ENCODE results near the gene PRSS1.
"Not testable (repeated sequence)": the region's sequence is repeated elsewhere in the genome, so short reads cannot be mapped to it uniquely, and the experiment has no call there.

Gene PRSS1

GRCh38 chr7:142741932-142742331 lies 7.3 kb upstream of the PRSS1 start:
- DNase-seq; H3K9me3 ChIP-seq (ENCODE audit: control extremely low read depth in 1 of 5, control insufficient read depth in 4 of 5, insufficient read depth in 2 of 5, low read depth in 1 of 5, low read length in 4 of 5); POLR2A ChIA-PET; H3K4me3 ChIP-seq (ENCODE audit: control insufficient read depth in 1 of 7, extremely low read depth in 1 of 7, insufficient read depth in 4 of 7, low read depth in 2 of 7, low read length in 6 of 7); H3K36me3 ChIP-seq (ENCODE audit: control insufficient read depth in 4 of 4, insufficient read depth in 4 of 4, low read length in 3 of 4); H3K27ac ChIP-seq (ENCODE audit: insufficient read depth in 1 of 2, low read depth in 1 of 2, low read length in 2 of 2, poor library complexity in 1 of 2, severe bottlenecking in 2 of 2); H3K27me3 ChIP-seq (replicated peaks in 2 of 5; ENCODE audit: control insufficient read depth in 4 of 5, insufficient read depth in 5 of 5, low read length in 4 of 5): not testable (repeated sequence)
- CTCF ChIA-PET = interaction anchor here (2.6 kb wide), 1 partner anchor 29 kb away, joined by 13 read pairs; no protein-coding TSS in a partner anchor
- H3K4me1 ChIP-seq (ENCODE audit: control extremely low read depth in 1 of 4, control insufficient read depth in 4 of 4, insufficient read depth in 4 of 4, low read length in 3 of 4) = peaks cover 6 to 40% (median 23%) of the 10 kb centered on the region in 4 experiments

DNA sequence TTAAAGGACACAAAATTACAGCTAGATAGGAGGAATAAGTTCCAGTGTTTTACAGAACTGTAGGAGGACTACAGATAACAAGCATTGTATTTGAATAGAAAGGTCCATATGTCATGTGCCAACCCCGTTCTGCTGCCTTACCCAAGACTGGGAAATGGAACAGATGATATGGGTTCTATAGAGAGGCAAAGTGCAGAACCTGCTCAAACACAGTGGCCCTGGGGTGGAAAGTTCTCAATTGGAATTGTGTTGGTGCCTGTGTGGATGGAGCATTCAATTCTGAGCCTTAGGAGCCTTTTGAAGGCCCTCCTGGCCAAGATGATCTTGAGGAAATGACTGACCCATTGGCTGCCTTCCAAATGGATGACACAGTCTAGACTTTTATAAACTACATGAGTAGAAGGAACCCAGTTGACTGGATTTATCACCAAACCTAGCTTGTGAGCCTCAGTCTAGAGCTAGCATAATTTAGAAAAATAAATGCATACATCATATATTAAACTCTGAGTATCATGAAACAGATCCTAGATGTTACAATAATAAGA lies 4.1 kb upstream of the PRSS1 start:
- no peak overlapping the region for H3K27ac ChIP-seq (ENCODE audit: insufficient read depth in 1 of 2, low read depth in 1 of 2, low read length in 2 of 2, poor library complexity in 1 of 2, severe bottlenecking in 2 of 2)
- H3K36me3 ChIP-seq (ENCODE audit: control insufficient read depth in 4 of 4, insufficient read depth in 4 of 4, low read length in 3 of 4) = no peaks in the 10 kb centered on the region
- ChIA-PET POLR2A (interaction anchor here (0.7 kb wide), 1 partner anchor 12 kb away, joined by 3 read pairs; no protein-coding TSS in a partner anchor), CTCF (interaction anchor here (1.1 kb wide), 1 partner anchor 26 kb away, joined by 3 read pairs; no protein-coding TSS in a partner anchor)
- H3K27me3 ChIP-seq (replicated peaks in 2 of 5; ENCODE audit: control insufficient read depth in 4 of 5, insufficient read depth in 5 of 5, low read length in 4 of 5) = no peaks in the 10 kb centered on the region
- no peaks in the 10 kb centered on the region for H3K9me3 ChIP-seq (ENCODE audit: control extremely low read depth in 1 of 5, control insufficient read depth in 4 of 5, insufficient read depth in 2 of 5, low read depth in 1 of 5, low read length in 4 of 5)
- H3K4me1 ChIP-seq (ENCODE audit: control extremely low read depth in 1 of 4, control insufficient read depth in 4 of 4, insufficient read depth in 4 of 4, low read length in 3 of 4) = peaks cover 4 to 33% (median 21%) of the 10 kb centered on the region in 4 experiments
- 100% methylated on average over 1 of the region's 1 CpG for WGBS (ENCODE audit: insufficient coverage)
- no peak for DNase-seq
- H3K4me3 ChIP-seq (ENCODE audit: control insufficient read depth in 1 of 7, extremely low read depth in 1 of 7, insufficient read depth in 4 of 7, low read depth in 2 of 7, low read length in 6 of 7) = no peak overlapping the region

DNA sequence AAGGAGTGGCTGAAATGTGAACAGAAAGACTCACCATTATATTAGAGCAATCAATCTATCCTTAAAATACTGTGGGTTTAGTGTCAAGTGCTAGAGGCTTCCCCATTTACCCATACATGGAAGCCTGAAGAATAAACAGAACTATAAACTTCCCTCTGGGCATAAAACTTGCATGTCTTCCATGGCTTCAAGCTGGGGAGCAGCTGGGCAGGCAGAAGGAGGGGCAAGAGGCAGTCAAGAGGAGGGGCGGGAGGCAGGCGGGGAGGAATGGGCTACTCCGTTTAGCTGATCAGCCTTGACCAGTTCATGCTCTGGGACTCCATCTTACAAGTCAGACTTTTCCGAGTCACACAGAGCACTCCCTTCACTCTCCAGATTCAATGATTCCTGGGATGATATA lies 3.5 kb upstream of the PRSS1 start:
- no peaks in the 10 kb centered on the region for H3K36me3 ChIP-seq (ENCODE audit: control insufficient read depth in 4 of 4, insufficient read depth in 4 of 4, low read length in 3 of 4)
- H3K9me3 ChIP-seq (ENCODE audit: control extremely low read depth in 1 of 5, control insufficient read depth in 4 of 5, insufficient read depth in 2 of 5, low read depth in 1 of 5, low read length in 4 of 5) = no peaks in the 10 kb centered on the region
- peaks cover 1 to 27% (median 15%) of the 10 kb centered on the region in 4 experiments for H3K4me1 ChIP-seq (ENCODE audit: control extremely low read depth in 1 of 4, control insufficient read depth in 4 of 4, insufficient read depth in 4 of 4, low read length in 3 of 4)
- peak in 1 of 3 donors; percentile 18 for DNase-seq
- H3K27me3 ChIP-seq (replicated peaks in 2 of 5; ENCODE audit: control insufficient read depth in 4 of 5, insufficient read depth in 5 of 5, low read length in 4 of 5) = no peaks in the 10 kb centered on the region
- no peak overlapping the region for H3K4me3 ChIP-seq (ENCODE audit: control insufficient read depth in 1 of 7, extremely low read depth in 1 of 7, insufficient read depth in 4 of 7, low read depth in 2 of 7, low read length in 6 of 7)
- no peak overlapping the region for H3K27ac ChIP-seq (ENCODE audit: insufficient read depth in 1 of 2, low read depth in 1 of 2, low read length in 2 of 2, poor library complexity in 1 of 2, severe bottlenecking in 2 of 2)
- CTCF ChIA-PET = interaction anchor here (1.1 kb wide), 1 partner anchor 26 kb away, joined by 3 read pairs; no protein-coding TSS in a partner anchor
- POLR2A ChIA-PET = interaction anchor here (0.7 kb wide), 1 partner anchor 12 kb away, joined by 3 read pairs; no protein-coding TSS in a partner anchor
- WGBS (ENCODE audit: insufficient coverage) = no CpG with 5 or more reads among the region's 4 CpGs

GRCh38 chr7:142746264-142746663 lies 3.0 kb upstream of the PRSS1 start:
- H3K9me3 ChIP-seq (ENCODE audit: control extremely low read depth in 1 of 5, control insufficient read depth in 4 of 5, insufficient read depth in 2 of 5, low read depth in 1 of 5, low read length in 4 of 5) = no peaks in the 10 kb centered on the region
- WGBS (ENCODE audit: insufficient coverage) = 71% methylated on average over 3 of the region's 3 CpGs
- ChIA-PET POLR2A (no interaction called here), CTCF (interaction anchor here (1.0 to 1.1 kb wide), 2 partner anchors 22 to 35 kb away, joined by 3 read pairs; no protein-coding TSS in a partner anchor)
- no peaks in the 10 kb centered on the region for H3K36me3 ChIP-seq (ENCODE audit: control insufficient read depth in 4 of 4, insufficient read depth in 4 of 4, low read length in 3 of 4)
- peaks cover 0 to 22% (median 13%) of the 10 kb centered on the region in 4 experiments for H3K4me1 ChIP-seq (ENCODE audit: control extremely low read depth in 1 of 4, control insufficient read depth in 4 of 4, insufficient read depth in 4 of 4, low read length in 3 of 4)
- H3K4me3 ChIP-seq (ENCODE audit: control insufficient read depth in 1 of 7, extremely low read depth in 1 of 7, insufficient read depth in 4 of 7, low read depth in 2 of 7, low read length in 6 of 7) = no peak overlapping the region
- H3K27me3 ChIP-seq (replicated peaks in 2 of 5; ENCODE audit: control insufficient read depth in 4 of 5, insufficient read depth in 5 of 5, low read length in 4 of 5) = no peaks in the 10 kb centered on the region
- DNase-seq = peak in 2 of 3 donors; percentile 23 to 37
- no peak overlapping the region for H3K27ac ChIP-seq (ENCODE audit: insufficient read depth in 1 of 2, low read depth in 1 of 2, low read length in 2 of 2, poor library complexity in 1 of 2, severe bottlenecking in 2 of 2)

DNA sequence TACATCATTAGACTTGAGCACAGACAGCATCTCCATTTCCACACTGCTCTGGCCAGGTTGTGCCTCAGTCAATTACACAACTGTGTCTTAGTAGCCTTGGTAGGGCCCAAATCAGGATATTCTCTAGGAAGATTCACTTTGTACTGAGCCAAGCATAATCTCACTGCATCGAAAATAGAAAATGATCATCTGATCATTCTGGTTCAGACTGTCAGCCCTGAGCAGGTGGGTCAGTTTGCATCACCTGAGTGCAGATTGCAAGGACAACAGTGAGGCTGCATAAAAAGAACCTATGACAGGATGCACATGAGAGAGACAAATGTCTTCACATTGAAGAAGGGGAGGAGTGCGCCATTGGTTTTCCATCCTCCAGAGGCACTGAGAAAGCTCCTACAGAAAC lies 862 bp upstream of the PRSS1 start:
- peaks cover 0 to 14% (median 10%) of the 10 kb centered on the region in 4 experiments for H3K4me1 ChIP-seq (ENCODE audit: control extremely low read depth in 1 of 4, control insufficient read depth in 4 of 4, insufficient read depth in 4 of 4, low read length in 3 of 4)
- DNase-seq; POLR2A ChIA-PET; H3K36me3 ChIP-seq (ENCODE audit: control insufficient read depth in 4 of 4, insufficient read depth in 4 of 4, low read length in 3 of 4); H3K27me3 ChIP-seq (replicated peaks in 2 of 5; ENCODE audit: control insufficient read depth in 4 of 5, insufficient read depth in 5 of 5, low read length in 4 of 5); H3K4me3 ChIP-seq (ENCODE audit: control insufficient read depth in 1 of 7, extremely low read depth in 1 of 7, insufficient read depth in 4 of 7, low read depth in 2 of 7, low read length in 6 of 7); H3K27ac ChIP-seq (ENCODE audit: insufficient read depth in 1 of 2, low read depth in 1 of 2, low read length in 2 of 2, poor library complexity in 1 of 2, severe bottlenecking in 2 of 2); H3K9me3 ChIP-seq (ENCODE audit: control extremely low read depth in 1 of 5, control insufficient read depth in 4 of 5, insufficient read depth in 2 of 5, low read depth in 1 of 5, low read length in 4 of 5): not testable (repeated sequence)
- WGBS (ENCODE audit: insufficient coverage) = 100% methylated on average over 1 of the region's 2 CpGs
- CTCF ChIA-PET = interaction anchor here (1.1 to 1.8 kb wide), 2 partner anchors 24 to 27 kb away, joined by 5 to 6 read pairs; no protein-coding TSS in a partner anchor

DNA sequence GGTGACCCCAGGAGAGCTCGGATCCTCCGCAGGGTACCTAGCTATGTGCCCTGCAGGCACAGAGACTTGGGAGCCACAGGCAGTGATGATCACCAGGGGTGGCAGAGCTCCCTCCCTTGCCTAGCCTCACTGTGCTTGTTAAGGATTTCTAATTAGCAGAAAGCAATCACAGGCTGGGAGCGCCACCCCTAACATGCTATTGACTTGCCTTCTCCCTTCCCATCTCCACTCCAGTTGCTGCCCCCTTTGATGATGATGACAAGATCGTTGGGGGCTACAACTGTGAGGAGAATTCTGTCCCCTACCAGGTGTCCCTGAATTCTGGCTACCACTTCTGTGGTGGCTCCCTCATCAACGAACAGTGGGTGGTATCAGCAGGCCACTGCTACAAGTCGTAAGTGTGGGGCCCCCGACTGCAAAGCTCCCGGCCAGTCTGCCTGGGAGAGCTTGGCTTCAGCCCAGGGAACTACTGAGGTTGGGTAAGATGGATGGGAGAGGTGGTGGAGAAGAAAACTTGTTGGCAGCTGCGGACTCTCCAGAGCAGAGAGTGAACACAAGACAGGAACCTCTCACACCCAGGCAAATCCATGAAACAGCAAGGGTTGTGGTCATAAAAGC lies 1.2 kb downstream of the PRSS1 start:
- no peaks in the 10 kb centered on the region for H3K36me3 ChIP-seq (ENCODE audit: control insufficient read depth in 4 of 4, insufficient read depth in 4 of 4, low read length in 3 of 4)
- H3K9me3 ChIP-seq (ENCODE audit: control extremely low read depth in 1 of 5, control insufficient read depth in 4 of 5, insufficient read depth in 2 of 5, low read depth in 1 of 5, low read length in 4 of 5) = no peaks in the 10 kb centered on the region
- peaks cover 0 to 11% (median 7%) of the 10 kb centered on the region in 4 experiments for H3K4me1 ChIP-seq (ENCODE audit: control extremely low read depth in 1 of 4, control insufficient read depth in 4 of 4, insufficient read depth in 4 of 4, low read length in 3 of 4)
- H3K27ac ChIP-seq (ENCODE audit: insufficient read depth in 1 of 2, low read depth in 1 of 2, low read length in 2 of 2, poor library complexity in 1 of 2, severe bottlenecking in 2 of 2) = no peak overlapping the region
- no peak for DNase-seq
- POLR2A ChIA-PET = no interaction called here
- WGBS (ENCODE audit: insufficient coverage) = 93% methylated on average over 9 of the region's 9 CpGs
- H3K27me3 ChIP-seq (replicated peaks in 2 of 5; ENCODE audit: control insufficient read depth in 4 of 5, insufficient read depth in 5 of 5, low read length in 4 of 5) = no peaks in the 10 kb centered on the region
- no peak overlapping the region for H3K4me3 ChIP-seq (ENCODE audit: control insufficient read depth in 1 of 7, extremely low read depth in 1 of 7, insufficient read depth in 4 of 7, low read depth in 2 of 7, low read length in 6 of 7)
- CTCF ChIA-PET = interaction anchor here (0.7 to 2.2 kb wide), 8 partner anchors 9 to 36 kb away, joined by 3 to 9 read pairs (median 4); partner anchors contain the start of gene PRSS2

- DNase-seq; H3K4me1 ChIP-seq (ENCODE audit: control extremely low read depth in 1 of 4, control insufficient read depth in 4 of 4, insufficient read depth in 4 of 4, low read length in 3 of 4); H3K27ac ChIP-seq (ENCODE audit: insufficient read depth in 1 of 2, low read depth in 1 of 2, low read length in 2 of 2, poor library complexity in 1 of 2, severe bottlenecking in 2 of 2); H3K27me3 ChIP-seq (replicated peaks in 2 of 5; ENCODE audit: control insufficient read depth in 4 of 5, insufficient read depth in 5 of 5, low read length in 4 of 5); H3K9me3 ChIP-seq (ENCODE audit: control extremely low read depth in 1 of 5, control insufficient read depth in 4 of 5, insufficient read depth in 2 of 5, low read depth in 1 of 5, low read length in 4 of 5); H3K36me3 ChIP-seq (ENCODE audit: control insufficient read depth in 4 of 4, insufficient read depth in 4 of 4, low read length in 3 of 4); H3K4me3 ChIP-seq (ENCODE audit: control insufficient read depth in 1 of 7, extremely low read depth in 1 of 7, insufficient read depth in 4 of 7, low read depth in 2 of 7, low read length in 6 of 7); POLR2A ChIA-PET: not testable (repeated sequence)
- 95% methylated on average over 13 of the region's 14 CpGs for WGBS (ENCODE audit: insufficient coverage)
- CTCF ChIA-PET = interaction anchor here (1.1 kb wide), 1 partner anchor 19 kb away, joined by 3 read pairs; the partner anchor contains the start of gene PRSS2
These were observed 2.4 kb downstream of the PRSS1 start for GRCh38 chr7:142751526-142752175.
